HCT116 (cell line): Measurements from ENCODE around the gene HMCN2.

Source experiments
- ATF3 ChIP-seq: IDR thresholded peaks from 2 replicates; pipeline ENCODE4 v1.6.1; 2012
- CEBPB ChIP-seq: IDR thresholded peaks from 2 replicates; pipeline ENCODE4 v1.6.1; 2012; ENCODE audit warnings: low read depth
- CTCF ChIP-seq, 3 experiments: fragments of 200-600 bp in 1 of 3; sonication (generic) in 1 of 3; IDR thresholded peaks in 2 of 3; conservative IDR thresholded peaks in 1 of 3; 2 replicates each; pipeline ENCODE4 v1.5.1; 2012 to 2017; ENCODE audit warnings: low read depth in 2 of 3, low read length in 2 of 3, antibody characterized with exemption in 1 of 3, borderline replicate concordance in 1 of 3, control low read depth in 1 of 3, mild to moderate bottlenecking in 1 of 3, mixed read lengths in 1 of 3, mixed run types in 1 of 3, moderate library complexity in 1 of 3; ENCODE audit not compliant: insufficient read depth in 1 of 3
- ELF1 ChIP-seq: IDR thresholded peaks from 2 replicates; pipeline ENCODE4 v1.6.1; 2012; ENCODE audit warnings: low read depth, borderline replicate concordance
- EZH2 ChIP-seq: fragments of 200-600 bp; sonication (generic); IDR thresholded peaks from 2 replicates; pipeline ENCODE4 v1.6.1; 2017; ENCODE audit warnings: antibody characterized with exemption, mixed run types
- MAX ChIP-seq: IDR thresholded peaks from 2 replicates; pipeline ENCODE4 v1.6.1; 2012
- POLR2A ChIP-seq: IDR thresholded peaks from 2 replicates; pipeline ENCODE4 v1.7.0; 2011; ENCODE audit warnings: borderline replicate concordance; ENCODE audit not compliant: insufficient read depth, insufficient read length; ENCODE audit errors: extremely low read depth
- POLR2AphosphoS5 ChIP-seq: IDR thresholded peaks from 2 replicates; pipeline ENCODE4 v1.6.1; 2011; ENCODE audit warnings: mild to moderate bottlenecking, low read depth, low read length, moderate library complexity
- TCF7L2 ChIP-seq: IDR thresholded peaks from 2 replicates; pipeline ENCODE4 v1.7.0; 2011; ENCODE audit warnings: borderline replicate concordance, inconsistent platforms; ENCODE audit not compliant: insufficient read depth, insufficient read length; ENCODE audit errors: extremely low read depth

- TF ChIP-seq POLR2A, result no peak
- TF ChIP-seq POLR2AphosphoS5, result no peak
- no peak for TF ChIP-seq EZH2
- no peak for TF ChIP-seq ATF3
- no peak for TF ChIP-seq CTCF (IDR thresholded peaks at IDR 0.05 in 2 of 3, conservative IDR thresholded peaks at IDR 0.05 in 1 of 3; ENCODE audit: borderline replicate concordance in 1 of 3, insufficient read depth in 1 of 3, low read depth in 2 of 3, low read length in 2 of 3)
- no peak for TF ChIP-seq ELF1
- no peak for TF ChIP-seq CEBPB
- no peak for TF ChIP-seq MAX
- TF ChIP-seq TCF7L2, result no peak
Measured at GRCh38 chr9:130331573-130331972, 66.0 kb downstream of the HMCN2 start.
